ENCODE results near the gene EXOC1L. TPM values are rescaled to one million over a fixed set of nuclear protein-coding genes. Genes with fewer than 3 reads are reported as not detected.

The EXOC1L gene
- total and polyA plus RNA-seq, 2 of the 13 experiments (the other 11 are each of a cell fraction or from before 2014, with no cell fraction given), result not detected

GRCh38 chr4:55794053-55794452, 25.5 kb upstream of the EXOC1L start:
- ATAC-seq, result no peak
- Histone ChIP-seq H3K27me3 (ENCODE audit: control insufficient read depth in 1 of 2, insufficient read depth in 2 of 2, low read length in 2 of 2) (no peaks in the 10 kb centered on the region), H3K4me1 (ENCODE audit: insufficient read depth, low read length) (no peaks in the 10 kb centered on the region), H3K4me2 (ENCODE audit: low read depth, low read length) (no peak overlapping the region), H2AFZ (ENCODE audit: low read length) (no peak overlapping the region), H3K9me3 (ENCODE audit: low read length) (no peaks in the 10 kb centered on the region), H3K27ac (ENCODE audit: extremely low read length, insufficient read depth, low read length) (no peak overlapping the region), H3K4me3 (replicated peaks in 1 of 3; ENCODE audit: insufficient read depth in 1 of 3, low read depth in 2 of 3, low read length in 3 of 3) (no peak overlapping the region), H3K9ac (ENCODE audit: insufficient read depth, low read depth, low read length) (no peak overlapping the region), H3K36me3 (replicated peaks in 1 of 2; ENCODE audit: control insufficient read depth in 1 of 2, insufficient read depth in 2 of 2, low read length in 2 of 2) (no peaks in the 10 kb centered on the region), H4K20me1 (ENCODE audit: insufficient read depth, low read length) (no peaks in the 10 kb centered on the region), H3K79me2 (ENCODE audit: insufficient read depth, low read length) (no peaks in the 10 kb centered on the region)
- ChIA-PET CTCF (ENCODE audit: low intra/inter-chr PET ratio, low total read pairs) (no interaction called here), POLR2A (no interaction called here)
- in situ Hi-C loops (cut with HindIII; ENCODE audit: extremely low pct_ligation_motif_present, low pct_unique_long_range_greater_than_20kb), result no loop called here
- WGBS (ENCODE audit: low lambda C conversion rate), result 71% methylated on average over 23 of the region's 23 CpGs
- BruUV-seq (replicated peaks), result no TSS peak
- TF ChIP-seq RBAK (CRISPR knock-in tag; IDR thresholded peaks at IDR 0.05) (no peak), GLMP (CRISPR knock-in tag; IDR thresholded peaks at IDR 0.05; ENCODE audit: borderline replicate concordance) (no peak), ZNF704 (CRISPR knock-in tag; IDR thresholded peaks at IDR 0.05; ENCODE audit: borderline replicate concordance) (no peak), ZMAT5 (CRISPR knock-in tag; IDR thresholded peaks at IDR 0.05; ENCODE audit: borderline replicate concordance, low read depth) (no peak), ZNF879 (CRISPR knock-in tag; IDR thresholded peaks at IDR 0.05) (no peak), ZEB1 (IDR thresholded peaks at IDR 0.05; ENCODE audit: insufficient replicate concordance, low read depth) (no peak), KAT7 (CRISPR knock-in tag; IDR thresholded peaks at IDR 0.05; ENCODE audit: borderline replicate concordance) (no peak), GZF1 (CRISPR knock-in tag; IDR thresholded peaks at IDR 0.05) (no peak)
- TF ChIP-seq, protein P1, sequence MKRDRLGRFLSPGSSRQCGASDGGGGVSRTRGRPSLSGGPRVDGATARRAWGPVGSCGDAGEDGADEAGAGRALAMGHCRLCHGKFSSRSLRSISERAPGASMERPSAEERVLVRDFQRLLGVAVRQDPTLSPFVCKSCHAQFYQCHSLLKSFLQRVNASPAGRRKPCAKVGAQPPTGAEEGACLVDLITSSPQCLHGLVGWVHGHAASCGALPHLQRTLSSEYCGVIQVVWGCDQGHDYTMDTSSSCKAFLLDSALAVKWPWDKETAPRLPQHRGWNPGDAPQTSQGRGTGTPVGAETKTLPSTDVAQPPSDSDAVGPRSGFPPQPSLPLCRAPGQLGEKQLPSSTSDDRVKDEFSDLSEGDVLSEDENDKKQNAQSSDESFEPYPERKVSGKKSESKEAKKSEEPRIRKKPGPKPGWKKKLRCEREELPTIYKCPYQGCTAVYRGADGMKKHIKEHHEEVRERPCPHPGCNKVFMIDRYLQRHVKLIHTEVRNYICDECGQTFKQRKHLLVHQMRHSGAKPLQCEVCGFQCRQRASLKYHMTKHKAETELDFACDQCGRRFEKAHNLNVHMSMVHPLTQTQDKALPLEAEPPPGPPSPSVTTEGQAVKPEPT (CRISPR knock-in tag; IDR thresholded peaks at IDR 0.05; ENCODE audit: low read depth), result no peak
- no peak for FAIRE-seq
- intact Hi-C loops (cut with micrococcal nuclease; ENCODE audit: unreplicated experiment), result no loop called here
- no peak for DNase-seq (ENCODE audit: low spot score)

Measured in HepG2 (cell line).